Measurements from ENCODE around the gene PHACTR1. TPM values are rescaled to one million over a fixed set of nuclear protein-coding genes. Genes with fewer than 3 reads are reported as not detected.
A peak's percentile ranks its signal among the peaks of the same experiment; 100 is the strongest.

PHACTR1 gene
- total and polyA plus RNA-seq, 3 experiments from 2014 or later, result 0.04 to 0.38 (median 0.04) TPM

GRCh38 chr6:13222048-13222447, 505.5 kb downstream of the PHACTR1 start:
- no peak overlapping the region for H3K4me3 ChIP-seq (ENCODE audit: low read length)
- DNase-seq, result no peak
- H3K36me3 Mint-ChIP-seq, result no peaks in the 10 kb centered on the region
- H3K4me1 Mint-ChIP-seq, result no peaks in the 10 kb centered on the region
- CTCF ChIA-PET, result no interaction called here
- H3K27me3 Mint-ChIP-seq, result peaks cover 7 to 18% of the 10 kb centered on the region in 2 donors
- H3K4me1 ChIP-seq (ENCODE audit: insufficient read depth, low read length), result no peaks in the 10 kb centered on the region
- POLR2A ChIA-PET, result no interaction called here
- H3K9me3 Mint-ChIP-seq, result no peaks in the 10 kb centered on the region
- no peaks in the 10 kb centered on the region for H3K27me3 ChIP-seq (ENCODE audit: insufficient read depth, low read length, poor library complexity, severe bottlenecking)
- H3K27ac Mint-ChIP-seq, result no peak overlapping the region
- no peak overlapping the region for H3K27ac ChIP-seq (ENCODE audit: low read depth, low read length)
- no peak overlapping the region for H3K4me3 Mint-ChIP-seq
- no peaks in the 10 kb centered on the region for H3K9me3 ChIP-seq (ENCODE audit: low read length)
- no peaks in the 10 kb centered on the region for H3K36me3 ChIP-seq (ENCODE audit: insufficient read depth, low read length)

DNA sequence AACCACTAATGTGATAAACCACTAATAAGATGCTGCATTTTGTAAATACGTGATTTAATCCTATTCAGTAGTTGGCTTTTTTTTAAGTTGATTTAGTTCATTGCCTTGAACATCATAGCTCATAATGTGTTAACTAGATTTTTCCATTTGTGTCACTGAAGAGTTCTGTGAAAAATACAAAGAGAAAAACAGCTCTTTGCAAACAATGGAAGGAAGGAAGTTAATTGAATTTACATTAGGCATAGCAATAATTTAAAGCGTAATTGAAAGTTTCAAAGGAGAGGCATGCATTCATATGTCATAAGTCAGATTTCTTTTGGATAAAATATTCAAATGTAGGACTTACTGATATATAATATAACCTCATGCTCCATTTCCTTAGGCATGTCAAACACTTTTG, 509.5 kb downstream of the PHACTR1 start:
- Histone ChIP-seq H3K9me3 (ENCODE audit: low read length) (no peaks in the 10 kb centered on the region), H3K27me3 (ENCODE audit: insufficient read depth, low read length, poor library complexity, severe bottlenecking) (no peaks in the 10 kb centered on the region), H3K4me1 (ENCODE audit: insufficient read depth, low read length) (peaks cover 19% of the 10 kb centered on the region), H3K27ac (ENCODE audit: low read depth, low read length) (no peak overlapping the region), H3K36me3 (ENCODE audit: insufficient read depth, low read length) (no peaks in the 10 kb centered on the region), H3K4me3 (ENCODE audit: low read length) (no peak overlapping the region)
- no peak for DNase-seq
- Mint-ChIP-seq H3K27me3 (peaks cover 11 to 20% of the 10 kb centered on the region in 2 donors), H3K27ac (no peak overlapping the region), H3K4me1 (peaks cover 20 to 24% (median 21%) of the 10 kb centered on the region in 3 donors), H3K36me3 (no peaks in the 10 kb centered on the region), H3K4me3 (no peak overlapping the region), H3K9me3 (no peaks in the 10 kb centered on the region)
- ChIA-PET CTCF (no interaction called here), POLR2A (no interaction called here)

GRCh38 chr6:13228264-13229204, 512.0 kb downstream of the PHACTR1 start:
- DNase-seq, result no peak
- ChIA-PET POLR2A (no interaction called here), CTCF (no interaction called here)
- Mint-ChIP-seq H3K9me3 (no peaks in the 10 kb centered on the region), H3K4me3 (peak overlapping the region in 3 of 7 donors; percentile 20 to 88 (median 73)), H3K27ac (peak overlapping the region in 1 of 8 donors; percentile 10), H3K4me1 (peaks cover 20 to 24% (median 21%) of the 10 kb centered on the region in 3 donors), H3K36me3 (no peaks in the 10 kb centered on the region), H3K27me3 (peaks cover 14 to 20% of the 10 kb centered on the region in 2 donors)
- H3K27me3 ChIP-seq (ENCODE audit: insufficient read depth, low read length, poor library complexity, severe bottlenecking), result no peaks in the 10 kb centered on the region
- H3K27ac ChIP-seq (ENCODE audit: low read depth, low read length), result no peak overlapping the region
- H3K4me1 ChIP-seq (ENCODE audit: insufficient read depth, low read length), result peaks cover 19% of the 10 kb centered on the region
- H3K36me3 ChIP-seq (ENCODE audit: insufficient read depth, low read length), result no peaks in the 10 kb centered on the region
- no peak overlapping the region for H3K4me3 ChIP-seq (ENCODE audit: low read length)
- no peaks in the 10 kb centered on the region for H3K9me3 ChIP-seq (ENCODE audit: low read length)

GRCh38 chr6:13229205-13230085, 512.9 kb downstream of the PHACTR1 start:
- H3K4me1 ChIP-seq (ENCODE audit: insufficient read depth, low read length), result peaks cover 19% of the 10 kb centered on the region
- H3K27ac ChIP-seq (ENCODE audit: low read depth, low read length), result no peak overlapping the region
- H3K27me3 ChIP-seq (ENCODE audit: insufficient read depth, low read length, poor library complexity, severe bottlenecking), result no peaks in the 10 kb centered on the region
- Mint-ChIP-seq H3K27ac (peak overlapping the region in 7 of 8 donors; percentile 7 to 85 (median 55)), H3K27me3 (peaks cover 11 to 20% of the 10 kb centered on the region in 2 donors), H3K36me3 (no peaks in the 10 kb centered on the region), H3K4me1 (peaks cover 20 to 24% (median 21%) of the 10 kb centered on the region in 3 donors), H3K4me3 (peak overlapping the region; percentile 10 to 88 (median 66)), H3K9me3 (no peaks in the 10 kb centered on the region)
- peak; percentile 1 to 57 (median 37) for DNase-seq
- ChIA-PET POLR2A (no interaction called here), CTCF (no interaction called here)
- H3K36me3 ChIP-seq (ENCODE audit: insufficient read depth, low read length), result no peaks in the 10 kb centered on the region
- H3K9me3 ChIP-seq (ENCODE audit: low read length), result no peaks in the 10 kb centered on the region
- H3K4me3 ChIP-seq (ENCODE audit: low read length), result no peak overlapping the region

- H3K27ac Mint-ChIP-seq, result no peak overlapping the region
- H3K27me3 ChIP-seq (ENCODE audit: insufficient read depth, low read length, poor library complexity, severe bottlenecking), result no peaks in the 10 kb centered on the region
- ChIA-PET POLR2A (no interaction called here), CTCF (no interaction called here)
- no peak for DNase-seq
- H3K36me3 ChIP-seq (ENCODE audit: insufficient read depth, low read length), result no peaks in the 10 kb centered on the region
- H3K27me3 Mint-ChIP-seq, result peaks cover 9 to 11% of the 10 kb centered on the region in 2 donors
- H3K27ac ChIP-seq (ENCODE audit: low read depth, low read length), result no peak overlapping the region
- H3K4me3 Mint-ChIP-seq, result no peak overlapping the region
- H3K4me3 ChIP-seq (ENCODE audit: low read length), result no peak overlapping the region
- no peaks in the 10 kb centered on the region for H3K9me3 ChIP-seq (ENCODE audit: low read length)
- H3K36me3 Mint-ChIP-seq, result no peaks in the 10 kb centered on the region
- peaks cover 20 to 24% (median 21%) of the 10 kb centered on the region in 3 donors for H3K4me1 Mint-ChIP-seq
- no peaks in the 10 kb centered on the region for H3K9me3 Mint-ChIP-seq
- H3K4me1 ChIP-seq (ENCODE audit: insufficient read depth, low read length), result peaks cover 19% of the 10 kb centered on the region
Observed at GRCh38 chr6:13233106-13233505, 516.5 kb downstream of the PHACTR1 start.

GRCh38 chr6:13234130-13234529, 517.6 kb downstream of the PHACTR1 start:
- CTCF ChIA-PET, result no interaction called here
- Histone ChIP-seq H3K4me3 (ENCODE audit: low read length) (no peak overlapping the region), H3K9me3 (ENCODE audit: low read length) (no peaks in the 10 kb centered on the region), H3K27me3 (ENCODE audit: insufficient read depth, low read length, poor library complexity, severe bottlenecking) (no peaks in the 10 kb centered on the region), H3K4me1 (ENCODE audit: insufficient read depth, low read length) (peaks cover 12% of the 10 kb centered on the region), H3K36me3 (ENCODE audit: insufficient read depth, low read length) (no peaks in the 10 kb centered on the region), H3K27ac (ENCODE audit: low read depth, low read length) (no peak overlapping the region)
- Mint-ChIP-seq H3K27me3 (peaks cover 9 to 11% of the 10 kb centered on the region in 2 donors), H3K36me3 (no peaks in the 10 kb centered on the region), H3K27ac (no peak overlapping the region), H3K9me3 (no peaks in the 10 kb centered on the region), H3K4me3 (no peak overlapping the region), H3K4me1 (peaks cover 11 to 16% (median 12%) of the 10 kb centered on the region in 3 donors)
- POLR2A ChIA-PET, result no interaction called here
- DNase-seq, result no peak

DNA sequence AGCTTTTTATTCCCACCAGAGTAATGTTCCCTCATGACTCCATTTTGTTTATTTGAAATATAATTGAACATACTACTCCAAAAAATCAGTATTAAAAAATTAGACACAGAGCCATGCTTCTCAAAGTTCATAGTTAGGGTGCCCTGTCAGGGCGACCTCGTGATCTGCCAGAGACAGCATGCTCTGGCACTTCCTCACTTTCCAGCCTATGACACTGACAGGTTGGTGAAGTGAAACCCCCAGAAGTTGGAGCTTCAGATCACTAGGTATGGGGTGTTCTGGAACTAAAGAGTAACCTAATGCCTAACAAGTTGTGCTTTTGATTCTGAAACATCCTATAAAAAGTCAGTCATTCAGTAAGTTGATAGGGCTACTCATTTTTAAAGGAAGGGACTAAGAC, 518.8 kb downstream of the PHACTR1 start:
- H3K9me3 ChIP-seq (ENCODE audit: low read length), result no peaks in the 10 kb centered on the region
- ChIA-PET POLR2A (no interaction called here), CTCF (no interaction called here)
- no peaks in the 10 kb centered on the region for H3K27me3 ChIP-seq (ENCODE audit: insufficient read depth, low read length, poor library complexity, severe bottlenecking)
- Mint-ChIP-seq H3K27me3 (peaks cover 11% of the 10 kb centered on the region in 2 donors), H3K4me1 (peaks cover 0 to 5% (median 1%) of the 10 kb centered on the region in 3 donors), H3K4me3 (no peak overlapping the region), H3K27ac (no peak overlapping the region), H3K36me3 (no peaks in the 10 kb centered on the region), H3K9me3 (no peaks in the 10 kb centered on the region)
- DNase-seq, result no peak
- no peaks in the 10 kb centered on the region for H3K36me3 ChIP-seq (ENCODE audit: insufficient read depth, low read length)
- no peak overlapping the region for H3K4me3 ChIP-seq (ENCODE audit: low read length)
- no peaks in the 10 kb centered on the region for H3K4me1 ChIP-seq (ENCODE audit: insufficient read depth, low read length)
- no peak overlapping the region for H3K27ac ChIP-seq (ENCODE audit: low read depth, low read length)

- H3K4me3 ChIP-seq (ENCODE audit: low read length), result no peak overlapping the region
- no peak for DNase-seq
- H3K9me3 ChIP-seq (ENCODE audit: low read length), result no peaks in the 10 kb centered on the region
- Mint-ChIP-seq H3K9me3 (no peaks in the 10 kb centered on the region), H3K27me3 (peaks cover 10 to 22% of the 10 kb centered on the region in 2 donors), H3K4me3 (no peak overlapping the region), H3K4me1 (no peaks in the 10 kb centered on the region), H3K36me3 (no peaks in the 10 kb centered on the region), H3K27ac (no peak overlapping the region)
- H3K36me3 ChIP-seq (ENCODE audit: insufficient read depth, low read length), result no peaks in the 10 kb centered on the region
- ChIA-PET CTCF (no interaction called here), POLR2A (no interaction called here)
- no peak overlapping the region for H3K27ac ChIP-seq (ENCODE audit: low read depth, low read length)
- H3K4me1 ChIP-seq (ENCODE audit: insufficient read depth, low read length), result no peaks in the 10 kb centered on the region
- no peaks in the 10 kb centered on the region for H3K27me3 ChIP-seq (ENCODE audit: insufficient read depth, low read length, poor library complexity, severe bottlenecking)
Observed at GRCh38 chr6:13237318-13237717, 520.8 kb downstream of the PHACTR1 start.

Measured in CD8-positive, alpha-beta memory T cell (primary cell).